H1 (cell line): ENCODE results near the gene ARAP2.

Experiments used
- CTCF ChIP-seq, 3 experiments: IDR thresholded peaks; 1 replicate in 2 of 3; 2 replicates in 1 of 3; pipeline versions ENCODE4 v1.5.1 to v1.6.1; 2011; ENCODE audit warnings: low read length in 3 of 3, mild to moderate bottlenecking in 3 of 3, inconsistent platforms in 2 of 3, low read depth in 1 of 3, moderate library complexity in 1 of 3; ENCODE audit not compliant: insufficient read depth in 1 of 3; ENCODE audit errors: control extremely low read depth in 1 of 3
- FOSL1 ChIP-seq: IDR thresholded peaks from 2 replicates; pipeline ENCODE4 v1.6.1; 2011; ENCODE audit warnings: mild to moderate bottlenecking, low read depth, low read length, moderate library complexity; ENCODE audit not compliant: insufficient read depth
- GTF2F1 ChIP-seq: IDR thresholded peaks from 2 replicates; pipeline ENCODE4 v1.6.1; 2012; ENCODE audit warnings: low read depth, low read length, improper control_type of control experiment, borderline replicate concordance
- HDAC6 ChIP-seq: IDR thresholded peaks from one replicate; pipeline ENCODE4 v1.7.1; 2012; ENCODE audit warnings: low read depth, mild to moderate bottlenecking, inconsistent platforms, low read length, moderate library complexity
- MAFK ChIP-seq: IDR thresholded peaks from 2 replicates; pipeline ENCODE4 v1.6.1; 2012; ENCODE audit warnings: low read depth, mild to moderate bottlenecking, improper control_type of control experiment, low read length
- MAX ChIP-seq: IDR thresholded peaks from 2 replicates; pipeline ENCODE4 v1.6.1; 2012; ENCODE audit warnings: inconsistent platforms
- RAD21 ChIP-seq, 2 experiments: IDR thresholded peaks in 1 of 2; conservative IDR thresholded peaks in 1 of 2; 2 replicates each; pipeline ENCODE4 v1.6.1; 2011; ENCODE audit warnings: low read depth in 2 of 2, low read length in 2 of 2, improper control_type of control experiment in 1 of 2, inconsistent platforms in 1 of 2, mild to moderate bottlenecking in 1 of 2, moderate library complexity in 1 of 2
- TAF1 ChIP-seq: IDR thresholded peaks from 2 replicates; pipeline ENCODE4 v1.6.1; 2011; ENCODE audit warnings: mild to moderate bottlenecking, low read depth, low read length

- TF ChIP-seq TAF1, result no peak
- no peak for TF ChIP-seq MAFK
- no peak for TF ChIP-seq CTCF (IDR thresholded peaks at IDR 0.05; ENCODE audit: control extremely low read depth in 1 of 3, insufficient read depth in 1 of 3, low read depth in 1 of 3, low read length in 3 of 3)
- no peak for TF ChIP-seq GTF2F1
- TF ChIP-seq MAX, result no peak
- no peak for TF ChIP-seq HDAC6
- TF ChIP-seq FOSL1, result no peak
- no peak for TF ChIP-seq RAD21 (IDR thresholded peaks at IDR 0.05 in 1 of 2, conservative IDR thresholded peaks at IDR 0.05 in 1 of 2; ENCODE audit: low read depth in 2 of 2, low read length in 2 of 2)
These were observed 201.1 kb downstream of the ARAP2 start for GRCh38 chr4:36043241-36043640.
